ENCODE data around the gene SYNDIG1. TPM values are rescaled to one million over a fixed set of nuclear protein-coding genes. Genes with fewer than 3 reads are reported as not detected.
A peak's percentile ranks its signal among the peaks of the same experiment; 100 is the strongest.

SYNDIG1 gene
- polyA plus RNA-seq, 1 experiment = not detected

- Histone ChIP-seq H3K4me3 (ENCODE audit: low read depth, low read length) (no peak overlapping the region), H3K27ac (ENCODE audit: low read depth, low read length) (no peak overlapping the region), H3K9me3 (ENCODE audit: control insufficient read depth, insufficient read depth, low read length) (no peaks in the 10 kb centered on the region), H3K27me3 (ENCODE audit: control insufficient read depth, insufficient read depth, low read length) (peaks cover 3% of the 10 kb centered on the region)
- CTCF ChIA-PET = no interaction called here
- no peak for TF ChIP-seq CTCF (IDR thresholded peaks at IDR 0.05; ENCODE audit: low read depth, low read length)
- POLR2A ChIA-PET = no interaction called here
- no peak for DNase-seq (ENCODE audit: low read depth, low spot score)
These were observed 157.9 kb downstream of the SYNDIG1 start for GRCh38 chr20:24627291-24627690.

- Histone ChIP-seq H3K27ac (ENCODE audit: low read depth, low read length) (no peak overlapping the region), H3K27me3 (ENCODE audit: control insufficient read depth, insufficient read depth, low read length) (peaks cover 3% of the 10 kb centered on the region), H3K4me3 (ENCODE audit: low read depth, low read length) (no peak overlapping the region), H3K9me3 (ENCODE audit: control insufficient read depth, insufficient read depth, low read length) (no peaks in the 10 kb centered on the region)
- POLR2A ChIA-PET = no interaction called here
- DNase-seq (ENCODE audit: low read depth, low spot score) = no peak
- no peak for TF ChIP-seq CTCF (IDR thresholded peaks at IDR 0.05; ENCODE audit: low read depth, low read length)
- CTCF ChIA-PET = no interaction called here
These were observed 158.5 kb downstream of the SYNDIG1 start for GRCh38 chr20:24627926-24628325.

GRCh38 chr20:24628985-24629384, 159.6 kb downstream of the SYNDIG1 start:
- Histone ChIP-seq H3K9me3 (ENCODE audit: control insufficient read depth, insufficient read depth, low read length) (no peaks in the 10 kb centered on the region), H3K27me3 (ENCODE audit: control insufficient read depth, insufficient read depth, low read length) (peaks cover 3% of the 10 kb centered on the region), H3K4me3 (ENCODE audit: low read depth, low read length) (no peak overlapping the region), H3K27ac (ENCODE audit: low read depth, low read length) (peak overlapping the region; percentile 21)
- CTCF ChIA-PET = no interaction called here
- no peak for TF ChIP-seq CTCF (IDR thresholded peaks at IDR 0.05; ENCODE audit: low read depth, low read length)
- no peak for DNase-seq (ENCODE audit: low read depth, low spot score)
- POLR2A ChIA-PET = no interaction called here

GRCh38 chr20:24629668-24630067, 160.2 kb downstream of the SYNDIG1 start:
- Histone ChIP-seq H3K27me3 (ENCODE audit: control insufficient read depth, insufficient read depth, low read length) (peaks cover 3% of the 10 kb centered on the region), H3K9me3 (ENCODE audit: control insufficient read depth, insufficient read depth, low read length) (no peaks in the 10 kb centered on the region), H3K27ac (ENCODE audit: low read depth, low read length) (no peak overlapping the region), H3K4me3 (ENCODE audit: low read depth, low read length) (no peak overlapping the region)
- CTCF ChIA-PET = no interaction called here
- no peak for DNase-seq (ENCODE audit: low read depth, low spot score)
- POLR2A ChIA-PET = no interaction called here
- TF ChIP-seq CTCF (IDR thresholded peaks at IDR 0.05; ENCODE audit: low read depth, low read length) = no peak

GRCh38 chr20:24630486-24631172, 161.2 kb downstream of the SYNDIG1 start:
- no peak for TF ChIP-seq CTCF (IDR thresholded peaks at IDR 0.05; ENCODE audit: low read depth, low read length)
- Histone ChIP-seq H3K27ac (ENCODE audit: low read depth, low read length) (no peak overlapping the region), H3K4me3 (ENCODE audit: low read depth, low read length) (no peak overlapping the region), H3K9me3 (ENCODE audit: control insufficient read depth, insufficient read depth, low read length) (no peaks in the 10 kb centered on the region), H3K27me3 (ENCODE audit: control insufficient read depth, insufficient read depth, low read length) (peaks cover 3% of the 10 kb centered on the region)
- ChIA-PET POLR2A (no interaction called here), CTCF (no interaction called here)
- DNase-seq (ENCODE audit: low read depth, low spot score) = no peak

Measured in AG04450 (cell line).